Muscle of back (tissue), 10 donors: Measurements from ENCODE around the gene WDR46. TPM values are rescaled to one million over a fixed set of nuclear protein-coding genes. Genes with fewer than 3 reads are reported as not detected.

ENCODE experiments used
- polyA plus RNA-seq, 10 donors: library from polyadenylated mRNA; unstranded; fragments of 120-200 nt; gene quantifications; one replicate each; pipeline ENCODE4 v1.2.1, GENCODE V29; 2013; ENCODE audit not compliant: insufficient read length in 10 of 10

The WDR46 gene
- polyA plus RNA-seq, 10 donors = 49.6 to 70.8 (median 60.0) TPM

Other genes starting within 250 kb of the WDR46 start
- 10 to 100 TPM in 9 of 10 donors, 1 to 10 TPM in 1; 8.1 to 21.8 (median 13.4) TPM for gene HLA-DPA1, start 215.6 kb downstream of the WDR46 start, polyA plus RNA-seq
- gene HLA-DPB1, start 213.2 kb downstream of the WDR46 start, polyA plus RNA-seq = 10 to 100 TPM in 4 of 10 donors, 1 to 10 TPM in 6; 4.8 to 15.4 (median 7.8) TPM
- gene COL11A2, start 96.8 kb downstream of the WDR46 start, polyA plus RNA-seq = 100 to 1,000 TPM in 2 of 10 donors, 10 to 100 TPM in 8; 20.5 to 134 (median 61.0) TPM
- 10 to 100 TPM; 31.9 to 49.0 (median 37.8) TPM for gene RXRB, start 88.6 kb downstream of the WDR46 start, polyA plus RNA-seq
- gene SLC39A7, start 88.4 kb downstream of the WDR46 start, polyA plus RNA-seq = 100 to 1,000 TPM in 3 of 10 donors, 10 to 100 TPM in 7; 68.5 to 115 (median 82.5) TPM
- 10 to 100 TPM in 7 of 10 donors, 1 to 10 TPM in 3; 8.2 to 14.4 (median 11.0) TPM for gene HSD17B8, start 84.6 kb downstream of the WDR46 start, polyA plus RNA-seq
- gene RING1, start 80.7 kb downstream of the WDR46 start, polyA plus RNA-seq = 10 to 100 TPM; 25.1 to 43.3 (median 29.9) TPM
- 10 to 100 TPM; 27.6 to 54.6 (median 37.1) TPM for gene VPS52, start 17.4 kb downstream of the WDR46 start, polyA plus RNA-seq
- gene RPS18, start 17.2 kb downstream of the WDR46 start, polyA plus RNA-seq = 1,000 to 10,000 TPM; 3,925 to 5,378 (median 4,934) TPM
- gene B3GALT4, start 12.1 kb downstream of the WDR46 start, polyA plus RNA-seq = 1 to 10 TPM; 1.4 to 3.0 (median 2.3) TPM
- 10 to 100 TPM; 35.1 to 56.0 (median 41.7) TPM for gene PFDN6, start 362 bp upstream of the WDR46 start, polyA plus RNA-seq
- 10 to 100 TPM; 41.7 to 62.5 (median 53.7) TPM for gene RGL2, start 9.7 kb upstream of the WDR46 start, polyA plus RNA-seq
- 10 to 100 TPM; 17.2 to 27.9 (median 21.1) TPM for gene TAPBP, start 24.8 kb upstream of the WDR46 start, polyA plus RNA-seq
- gene ZBTB22, start 28.5 kb upstream of the WDR46 start, polyA plus RNA-seq = 10 to 100 TPM; 11.1 to 16.1 (median 14.2) TPM
- 10 to 100 TPM; 24.6 to 40.9 (median 30.1) TPM for gene DAXX, start 33.7 kb upstream of the WDR46 start, polyA plus RNA-seq
- gene KIFC1, start 102.6 kb upstream of the WDR46 start, polyA plus RNA-seq = 10 to 100 TPM; 16.1 to 30.2 (median 21.4) TPM
- gene PHF1, start 121.8 kb upstream of the WDR46 start, polyA plus RNA-seq = 10 to 100 TPM; 41.3 to 56.1 (median 44.4) TPM
- 100 to 1,000 TPM; 109 to 154 (median 123) TPM for gene CUTA, start 128.9 kb upstream of the WDR46 start, polyA plus RNA-seq
- gene SYNGAP1, start 130.8 kb upstream of the WDR46 start, polyA plus RNA-seq = 10 to 100 TPM; 15.5 to 32.0 (median 19.1) TPM
- 1 to 10 TPM; 5.4 to 9.2 (median 7.4) TPM for gene ZBTB9, start 165.3 kb upstream of the WDR46 start, polyA plus RNA-seq